ENCODE results near the gene PTPRN.

Gene PTPRN

DNA sequence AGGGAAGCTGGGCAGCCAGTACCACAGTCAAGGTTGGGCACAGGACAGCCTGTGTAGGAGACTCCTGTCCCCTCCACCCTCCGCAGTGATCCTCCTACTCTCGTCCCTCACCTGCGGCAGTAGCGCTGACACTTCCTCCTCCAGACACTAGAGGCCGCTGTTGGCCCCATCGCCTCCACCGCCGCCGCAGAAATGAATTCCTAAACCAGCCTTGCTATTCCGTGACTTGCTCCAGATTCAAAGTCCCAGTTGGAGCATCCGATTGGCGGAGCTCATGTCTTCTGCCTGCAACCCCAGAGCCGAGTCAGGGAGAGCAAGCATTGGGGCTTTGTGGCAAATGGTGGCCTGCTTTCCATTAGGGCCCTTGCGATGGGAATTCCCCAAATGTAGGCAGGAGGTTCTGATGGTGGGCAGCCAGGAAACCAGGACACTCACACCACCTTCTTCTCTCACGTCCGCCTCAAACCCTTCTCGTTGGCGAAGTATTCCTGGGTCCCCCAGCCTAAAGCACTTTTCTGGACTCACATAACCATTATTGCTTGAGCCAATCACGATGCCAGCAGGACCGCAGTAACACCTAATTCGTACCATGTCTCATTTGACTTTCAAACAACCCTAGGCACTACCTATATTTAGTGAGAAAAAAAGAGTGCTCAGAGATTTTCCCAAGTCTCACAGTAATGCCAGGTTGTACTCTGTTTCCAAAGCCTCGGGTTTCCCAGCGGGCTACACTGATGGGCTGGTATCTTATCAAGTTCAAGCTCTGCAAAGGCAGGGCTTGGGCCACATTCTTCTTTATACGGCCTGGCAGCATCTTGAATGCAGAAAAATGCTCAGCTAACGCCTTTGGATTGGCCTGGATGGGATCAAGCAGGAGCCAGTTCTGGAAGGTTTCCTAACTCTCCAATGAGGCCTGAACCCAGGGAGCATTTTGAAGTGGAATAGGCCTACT, 31.2 kb downstream of the PTPRN start:
- no peak overlapping the region for H3K4me3 ChIP-seq (ENCODE audit: low read length)
- TF ChIP-seq, protein P1, sequence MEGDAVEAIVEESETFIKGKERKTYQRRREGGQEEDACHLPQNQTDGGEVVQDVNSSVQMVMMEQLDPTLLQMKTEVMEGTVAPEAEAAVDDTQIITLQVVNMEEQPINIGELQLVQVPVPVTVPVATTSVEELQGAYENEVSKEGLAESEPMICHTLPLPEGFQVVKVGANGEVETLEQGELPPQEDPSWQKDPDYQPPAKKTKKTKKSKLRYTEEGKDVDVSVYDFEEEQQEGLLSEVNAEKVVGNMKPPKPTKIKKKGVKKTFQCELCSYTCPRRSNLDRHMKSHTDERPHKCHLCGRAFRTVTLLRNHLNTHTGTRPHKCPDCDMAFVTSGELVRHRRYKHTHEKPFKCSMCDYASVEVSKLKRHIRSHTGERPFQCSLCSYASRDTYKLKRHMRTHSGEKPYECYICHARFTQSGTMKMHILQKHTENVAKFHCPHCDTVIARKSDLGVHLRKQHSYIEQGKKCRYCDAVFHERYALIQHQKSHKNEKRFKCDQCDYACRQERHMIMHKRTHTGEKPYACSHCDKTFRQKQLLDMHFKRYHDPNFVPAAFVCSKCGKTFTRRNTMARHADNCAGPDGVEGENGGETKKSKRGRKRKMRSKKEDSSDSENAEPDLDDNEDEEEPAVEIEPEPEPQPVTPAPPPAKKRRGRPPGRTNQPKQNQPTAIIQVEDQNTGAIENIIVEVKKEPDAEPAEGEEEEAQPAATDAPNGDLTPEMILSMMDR (IDR thresholded peaks at IDR 0.05; ENCODE audit: insufficient read depth, low read depth, low read length, missing control alignments) = peak; percentile 98
- DNase-seq (ENCODE audit: low read depth) = peak; percentile 80

DNA sequence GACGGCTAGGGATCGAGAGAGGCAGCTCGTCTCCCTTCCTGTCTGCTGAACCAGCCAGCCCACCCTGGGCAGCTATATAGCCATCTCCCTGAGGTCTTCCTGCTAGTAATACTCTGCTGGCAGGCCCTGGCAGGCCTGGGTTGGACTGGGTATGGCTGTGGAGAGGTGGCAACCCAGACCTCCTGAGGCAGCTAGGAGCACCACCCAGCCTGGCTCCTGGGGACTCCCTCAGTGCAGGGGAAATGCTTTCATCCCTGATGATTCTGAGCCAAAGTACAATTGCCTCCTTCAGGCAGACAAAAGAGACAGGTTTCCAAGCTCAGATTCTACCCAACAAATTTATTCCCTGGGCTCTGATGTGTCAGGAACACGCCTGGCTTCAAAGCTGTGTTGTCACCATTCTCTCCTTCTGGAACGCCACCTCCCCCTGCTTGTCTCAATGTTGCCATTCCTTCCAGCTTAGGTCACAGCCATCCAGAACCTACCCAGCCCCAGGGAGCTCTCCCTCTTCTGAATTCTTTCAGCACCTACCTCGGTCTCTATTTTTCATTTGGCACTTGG, 34.8 kb downstream of the PTPRN start:
- peak overlapping the region; percentile 10 for H3K4me3 ChIP-seq (ENCODE audit: low read length)
- peak; percentile 97 for DNase-seq (ENCODE audit: low read depth)
- TF ChIP-seq, protein P1 (IDR thresholded peaks at IDR 0.05; ENCODE audit: insufficient read depth, low read depth, low read length, missing control alignments) = peak; percentile 9

GRCh38 chr2:219273937-219274336, 35.3 kb downstream of the PTPRN start:
- TF ChIP-seq, protein P1 (IDR thresholded peaks at IDR 0.05; ENCODE audit: insufficient read depth, low read depth, low read length, missing control alignments) = no peak
- no peak overlapping the region for H3K4me3 ChIP-seq (ENCODE audit: low read length)
- DNase-seq (ENCODE audit: low read depth) = peak; percentile 99

- DNase-seq (ENCODE audit: low read depth) = no peak
- TF ChIP-seq, protein P1 (IDR thresholded peaks at IDR 0.05; ENCODE audit: insufficient read depth, low read depth, low read length, missing control alignments) = no peak
- no peak overlapping the region for H3K4me3 ChIP-seq (ENCODE audit: low read length)
These were observed 36.2 kb downstream of the PTPRN start for GRCh38 chr2:219272995-219273394.

- no peak overlapping the region for H3K4me3 ChIP-seq (ENCODE audit: low read length)
- TF ChIP-seq, protein P1 (IDR thresholded peaks at IDR 0.05; ENCODE audit: insufficient read depth, low read depth, low read length, missing control alignments) = no peak
- no peak for DNase-seq (ENCODE audit: low read depth)
These were observed 36.8 kb downstream of the PTPRN start for GRCh38 chr2:219272356-219272755.

GRCh38 chr2:219271021-219271420, 38.2 kb downstream of the PTPRN start:
- DNase-seq (ENCODE audit: low read depth) = no peak
- H3K4me3 ChIP-seq (ENCODE audit: low read length) = no peak overlapping the region
- TF ChIP-seq, protein P1 (IDR thresholded peaks at IDR 0.05; ENCODE audit: insufficient read depth, low read depth, low read length, missing control alignments) = no peak

Measured in epithelial cell of esophagus (primary cell).